HL-60 (cell line): ENCODE measurements around the gene APOBEC2.
A peak's percentile ranks its signal among the peaks of the same experiment; 100 is the strongest.
"Not testable (repeated sequence)": the region's sequence is repeated elsewhere in the genome, so short reads cannot be mapped to it uniquely, and the experiment has no call there.

Source experiments
- DNase-seq, 2 experiments: peaks; one replicate each; pipeline ENCODE4 v3.0.0-alpha.2; 2010 to 2020; ENCODE audit warnings: low read depth in 1 of 2, low spot score in 1 of 2
- H3K27ac ChIP-seq: fragments of 250-450 bp; sonication (Bioruptor Pico); replicated peaks from 2 replicates; pipeline ENCODE4 v1.5.1; 2020; ENCODE audit warnings: mild to moderate bottlenecking, moderate library complexity
- H3K27me3 ChIP-seq: fragments of 250-450 bp; sonication (Bioruptor Pico); 2 replicates; pipeline ENCODE4 v1.5.1; 2021; ENCODE audit warnings: mild to moderate bottlenecking, moderate library complexity; ENCODE audit not compliant: insufficient read depth, poor library complexity, severe bottlenecking
- H3K4me3 ChIP-seq: replicated peaks from 2 replicates; pipeline ENCODE4 v1.5.1; 2011; ENCODE audit warnings: mild to moderate bottlenecking, control low read depth, low read length; ENCODE audit not compliant: insufficient read depth
- CTCF ChIP-seq: IDR thresholded peaks from one replicate; pipeline ENCODE4 v1.5.1; 2011; ENCODE audit warnings: low read length, control low read depth, inconsistent platforms; ENCODE audit not compliant: insufficient read depth
- GABPA ChIP-seq: IDR thresholded peaks from 2 replicates; pipeline ENCODE4 v1.6.1; 2012; ENCODE audit warnings: low read depth
- POLR2AphosphoS5 ChIP-seq: IDR thresholded peaks from 2 replicates; pipeline ENCODE4 v1.6.1; 2012; ENCODE audit warnings: low read depth
- SPI1 ChIP-seq: IDR thresholded peaks from 2 replicates; pipeline ENCODE4 v1.6.1; 2012; ENCODE audit warnings: low read depth, mild to moderate bottlenecking, borderline replicate concordance
- long read RNA-seq: library from polyadenylated mRNA; unstranded; transcript quantifications from one replicate; pipeline ENCODE4 v2.0.0, GENCODE V29; 2020
- TF ChIP-seq, protein P1 (sequence below): IDR thresholded peaks from 2 replicates; pipeline ENCODE4 v1.6.1; 2012; ENCODE audit warnings: low read depth; ENCODE audit not compliant: insufficient replicate concordance

APOBEC2 gene
- long read RNA-seq = 0 reads

- no peak for DNase-seq
- Histone ChIP-seq H3K27ac (peak within 1 kb of the TSS; percentile 20; the same call in 1 of the 2 replicates), H3K27me3 (no peaks in the 10 kb centered on the region), H3K4me3 (no peak within 1 kb of the TSS)
- no peak for TF ChIP-seq POLR2AphosphoS5
- TF ChIP-seq SPI1 = no peak
- TF ChIP-seq GABPA = no peak
- TF ChIP-seq, protein P1, sequence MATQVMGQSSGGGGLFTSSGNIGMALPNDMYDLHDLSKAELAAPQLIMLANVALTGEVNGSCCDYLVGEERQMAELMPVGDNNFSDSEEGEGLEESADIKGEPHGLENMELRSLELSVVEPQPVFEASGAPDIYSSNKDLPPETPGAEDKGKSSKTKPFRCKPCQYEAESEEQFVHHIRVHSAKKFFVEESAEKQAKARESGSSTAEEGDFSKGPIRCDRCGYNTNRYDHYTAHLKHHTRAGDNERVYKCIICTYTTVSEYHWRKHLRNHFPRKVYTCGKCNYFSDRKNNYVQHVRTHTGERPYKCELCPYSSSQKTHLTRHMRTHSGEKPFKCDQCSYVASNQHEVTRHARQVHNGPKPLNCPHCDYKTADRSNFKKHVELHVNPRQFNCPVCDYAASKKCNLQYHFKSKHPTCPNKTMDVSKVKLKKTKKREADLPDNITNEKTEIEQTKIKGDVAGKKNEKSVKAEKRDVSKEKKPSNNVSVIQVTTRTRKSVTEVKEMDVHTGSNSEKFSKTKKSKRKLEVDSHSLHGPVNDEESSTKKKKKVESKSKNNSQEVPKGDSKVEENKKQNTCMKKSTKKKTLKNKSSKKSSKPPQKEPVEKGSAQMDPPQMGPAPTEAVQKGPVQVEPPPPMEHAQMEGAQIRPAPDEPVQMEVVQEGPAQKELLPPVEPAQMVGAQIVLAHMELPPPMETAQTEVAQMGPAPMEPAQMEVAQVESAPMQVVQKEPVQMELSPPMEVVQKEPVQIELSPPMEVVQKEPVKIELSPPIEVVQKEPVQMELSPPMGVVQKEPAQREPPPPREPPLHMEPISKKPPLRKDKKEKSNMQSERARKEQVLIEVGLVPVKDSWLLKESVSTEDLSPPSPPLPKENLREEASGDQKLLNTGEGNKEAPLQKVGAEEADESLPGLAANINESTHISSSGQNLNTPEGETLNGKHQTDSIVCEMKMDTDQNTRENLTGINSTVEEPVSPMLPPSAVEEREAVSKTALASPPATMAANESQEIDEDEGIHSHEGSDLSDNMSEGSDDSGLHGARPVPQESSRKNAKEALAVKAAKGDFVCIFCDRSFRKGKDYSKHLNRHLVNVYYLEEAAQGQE = no peak
- no peak for TF ChIP-seq CTCF
These were observed at the start of gene APOBEC2 for GRCh38 chr6:41053041-41053440. Gene APOBEC2, plus strand, starts transcription at chr6:41053202. Its CDS starts 146 bp downstream, at chr6:41053348.

DNA sequence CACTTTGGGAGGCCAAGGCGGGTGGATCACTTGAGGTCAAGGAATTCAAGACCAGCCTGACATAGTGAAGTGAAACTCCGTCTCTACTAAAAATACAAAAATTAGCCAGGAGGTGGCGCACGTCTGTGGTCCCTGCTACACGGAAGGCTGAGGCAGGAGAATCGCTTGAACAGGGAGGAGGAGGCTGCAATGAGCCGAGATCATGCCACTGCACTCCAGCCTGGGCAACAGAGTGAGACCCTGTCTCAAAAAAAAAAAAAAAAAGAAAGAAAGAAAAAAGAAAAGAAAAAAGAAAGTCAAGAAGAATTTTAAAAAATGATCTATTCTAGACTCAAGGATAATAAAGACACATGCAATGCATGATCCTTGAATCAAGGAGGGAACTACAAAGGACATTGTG, 46.8 kb upstream of the APOBEC2 start:
- TF ChIP-seq CTCF = peak; percentile 15
- H3K4me3 ChIP-seq, H3K27me3 ChIP-seq, H3K27ac ChIP-seq: not testable (repeated sequence)
- DNase-seq = peak; percentile 38 to 64

DNA sequence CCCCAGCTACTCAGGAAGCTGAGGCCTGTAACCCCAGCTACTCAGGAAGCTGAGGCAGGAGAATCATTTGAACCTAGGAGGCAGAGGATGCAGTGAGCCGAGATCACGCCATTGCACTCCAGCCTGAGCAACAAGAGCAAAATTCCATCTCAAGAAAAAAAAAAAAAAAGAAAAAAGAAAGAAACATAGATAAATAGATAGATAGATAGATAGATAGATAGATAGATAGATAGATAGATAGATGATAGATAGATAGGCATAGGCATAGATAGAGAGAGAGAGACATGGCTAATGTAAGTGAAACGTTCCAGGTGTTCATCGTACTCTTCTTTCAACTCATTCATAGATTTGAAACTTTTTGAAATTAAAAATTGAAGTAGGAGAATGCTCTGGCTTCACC, 46.0 kb upstream of the APOBEC2 start:
- H3K27ac ChIP-seq, DNase-seq, H3K27me3 ChIP-seq, H3K4me3 ChIP-seq: not testable (repeated sequence)

DNA sequence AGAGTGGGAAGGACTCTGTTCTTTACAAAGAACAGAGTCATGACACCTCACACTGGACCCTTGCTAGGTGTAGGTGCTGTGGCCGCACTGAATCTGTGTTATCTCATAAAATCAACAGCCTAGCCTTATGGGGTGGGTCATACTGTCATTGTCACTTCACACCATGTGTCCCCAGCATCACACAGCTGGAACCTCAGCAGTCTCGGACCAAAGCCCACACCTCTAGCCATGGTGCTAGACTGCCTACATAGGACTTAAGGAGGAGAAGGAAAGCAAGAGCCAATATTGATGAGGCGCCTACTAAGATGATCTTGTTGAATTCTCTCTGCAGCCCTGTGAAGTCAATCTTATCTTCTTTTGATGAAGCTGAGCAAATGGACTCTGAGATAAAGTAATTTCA, 45.0 kb upstream of the APOBEC2 start:
- no peak for TF ChIP-seq GABPA
- TF ChIP-seq SPI1 = no peak
- TF ChIP-seq CTCF = no peak
- TF ChIP-seq POLR2AphosphoS5 = no peak
- TF ChIP-seq, protein P1 = no peak

More for the DNA sequence above, 45.0 kb upstream of the APOBEC2 start:
- no peak for DNase-seq
- Histone ChIP-seq H3K4me3 (no peak overlapping the region), H3K27ac (no peak overlapping the region), H3K27me3 (peaks cover 6% of the 10 kb centered on the region)
